HepG2 (cell line): ENCODE data around the gene OTULINL. TPM values are rescaled to one million over a fixed set of nuclear protein-coding genes. Genes with fewer than 3 reads are reported as not detected.

Experiments used
- ATAC-seq: fragments of 200-7000 bp; cut with Tn5 transposase; 3 replicates; pipeline ENCODE4 v1.9.1; 2020; ENCODE audit warnings: mild to moderate bottlenecking, moderate library complexity
- BruUV-seq: library from RNA; stranded (reverse); fragments of 400-500 nt; replicated peaks from 2 replicates; lab custom pipeline; 2021; lab: Mats Ljungman, UMichigan
- CTCF ChIA-PET: fragments of 300-600 bp; formaldehyde crosslinking; extraction: SDS; loops from one replicate; lab custom pipeline; 2021; ENCODE audit warnings: low total read pairs, inconsistent platforms, low intra/inter-chr PET ratio; lab: Yijun Ruan, JAX
- POLR2A ChIA-PET: fragments of 350-600 bp; sonication (Branson Sonifier 250); formaldehyde crosslinking; loops from one replicate; lab custom pipeline; 2020; ENCODE audit warnings: antibody characterized with exemption, inconsistent platforms; lab: Yijun Ruan, JAX
- DNase-seq: peaks from one replicate; pipeline ENCODE4 v3.0.0-alpha.2; 2015; ENCODE audit warnings: low spot score
- FAIRE-seq: peaks from 3 replicates; lab custom pipeline; 2011; peaks lifted over from hg19 to GRCh38; lab: Jason Lieb, UNC
- H2AFZ ChIP-seq: one replicate; pipeline ENCODE4 v1.6.1; 2011; ENCODE audit warnings: low read length, inconsistent platforms
- H3K27ac ChIP-seq: fragments of 300-600 bp; 3 replicates; pipeline ENCODE4 v1.8.0; 2011; ENCODE audit warnings: mixed run types, mild to moderate bottlenecking, mixed read lengths, low read length, inconsistent platforms; ENCODE audit not compliant: insufficient read depth; ENCODE audit errors: extremely low read length
- H3K27me3 ChIP-seq, 2 experiments: fragments of 200-600 bp in 1 of 2; 2 replicates in 1 of 2; 3 replicates in 1 of 2; pipeline versions ENCODE4 v1.6.0 to v1.8.0; 2011; ENCODE audit warnings: low read length in 2 of 2, mild to moderate bottlenecking in 2 of 2, moderate library complexity in 2 of 2, inconsistent platforms in 1 of 2; ENCODE audit not compliant: insufficient read depth in 2 of 2, control insufficient read depth in 1 of 2
- H3K36me3 ChIP-seq, 2 experiments: fragments of 200-600 bp in 1 of 2; replicated peaks in 1 of 2; 2 replicates in 1 of 2; 3 replicates in 1 of 2; pipeline versions ENCODE4 v1.5.1 to v1.8.0; 2011; ENCODE audit warnings: low read length in 2 of 2, inconsistent platforms in 1 of 2; ENCODE audit not compliant: insufficient read depth in 2 of 2, control insufficient read depth in 1 of 2
- H3K4me1 ChIP-seq: 2 replicates; pipeline ENCODE4 v1.5.1; 2012; ENCODE audit warnings: low read length, inconsistent platforms; ENCODE audit not compliant: insufficient read depth
- H3K4me2 ChIP-seq: 2 replicates; pipeline ENCODE4 v1.6.0; 2011; ENCODE audit warnings: low read depth, low read length, inconsistent platforms
- H3K4me3 ChIP-seq, 3 experiments: fragments of 200-600 bp in 1 of 3; sonication (generic), shearing (Covaris generic) in 1 of 3; replicated peaks in 1 of 3; 2 replicates each; pipeline ENCODE4 v1.5.1; 2011 to 2016; ENCODE audit warnings: low read length in 3 of 3, inconsistent platforms in 2 of 3, low read depth in 2 of 3, mild to moderate bottlenecking in 2 of 3, control low read depth in 1 of 3, mixed read lengths in 1 of 3; ENCODE audit not compliant: insufficient read depth in 1 of 3
- H3K79me2 ChIP-seq: one replicate; pipeline ENCODE4 v1.6.1; 2011; ENCODE audit warnings: low read length, inconsistent platforms; ENCODE audit not compliant: insufficient read depth
- H3K9ac ChIP-seq: 2 replicates; pipeline ENCODE4 v1.6.0; 2011; ENCODE audit warnings: mild to moderate bottlenecking, low read depth, low read length, inconsistent platforms; ENCODE audit not compliant: insufficient read depth
- H3K9me3 ChIP-seq: 2 replicates; pipeline ENCODE4 v1.5.1; 2012; ENCODE audit warnings: mild to moderate bottlenecking, low read length
- H4K20me1 ChIP-seq: 2 replicates; pipeline ENCODE4 v1.6.0; 2011; ENCODE audit warnings: inconsistent platforms, mild to moderate bottlenecking, low read length, moderate library complexity; ENCODE audit not compliant: insufficient read depth
- AHR ChIP-seq: IDR thresholded peaks from 2 replicates; pipeline ENCODE4 v1.6.1; 2018; ENCODE audit warnings: missing genetic modification reagents, missing compliant biosample characterization
- CEBPZ ChIP-seq: IDR thresholded peaks from 2 replicates; pipeline ENCODE4 v1.6.1; 2012; ENCODE audit warnings: low read length, improper control_type of control experiment
- EZH2 ChIP-seq: conservative IDR thresholded peaks from 2 replicates; pipeline ENCODE4 v1.6.1; 2012; ENCODE audit warnings: mild to moderate bottlenecking, low read depth, low read length, moderate library complexity
- KDM5A ChIP-seq: fragments of 200-600 bp; sonication (generic); IDR thresholded peaks from 2 replicates; pipeline ENCODE4 v1.7.0; 2018; ENCODE audit warnings: antibody characterized with exemption, mild to moderate bottlenecking, low read length, borderline replicate concordance
- LCORL ChIP-seq, 2 experiments: fragments of 450-650 bp in 1 of 2; sonication (generic) in 1 of 2; formaldehyde crosslinking in 1 of 2; IDR thresholded peaks; 2 replicates each; pipeline versions ENCODE4 v1.5.0 to v1.6.1; 2017 to 2020; ENCODE audit warnings: antibody characterized with exemption in 1 of 2, missing genetic modification reagents in 1 of 2
- SMC3 ChIP-seq: IDR thresholded peaks from 2 replicates; pipeline ENCODE4 v1.6.1; 2011; ENCODE audit warnings: low read length, improper control_type of control experiment
- TARDBP ChIP-seq: sonication (generic); formaldehyde crosslinking; IDR thresholded peaks from 2 replicates; pipeline ENCODE4 v1.8.0; 2022; ENCODE audit warnings: mild to moderate bottlenecking, missing genetic modification reagents
- ZSCAN9 ChIP-seq: IDR thresholded peaks from 2 replicates; pipeline ENCODE4 v1.6.1; 2016; ENCODE audit warnings: borderline replicate concordance
- WGBS: methylation state at CpG from one replicate; pipeline ENCODE4 v1.1.6; 2017; ENCODE audit warnings: low lambda C conversion rate; 5-methylcytosine and 5-hydroxymethylcytosine counted together
- in situ Hi-C: cut with HindIII; loops from 2 replicates; pipeline ENCODE4 v1.10.0; 2017; ENCODE audit warnings: low pct_unique_long_range_greater_than_20kb; ENCODE audit not compliant: extremely low pct_ligation_motif_present
- intact Hi-C: fragments of 100-400 bp; cut with micrococcal nuclease; formaldehyde crosslinking; loops from one replicate; pipeline ENCODE4 v1.10.0; 2022; ENCODE audit not compliant: unreplicated experiment
- polyA plus RNA-seq, 8 experiments: library from polyadenylated mRNA; depleted of rRNA in 3 of 8; stranded (reverse) in 7 of 8; unstranded in 1 of 8; fragments of >200 nt; fragmentation: Illumina TruSeq in 4 of 8; extraction: Trizol in 4 of 8; gene quantifications; 2 replicates each; pipeline versions ENCODE4 v1.2.1 to v1.2.3, GENCODE V29; 2011 to 2016; ENCODE audit warnings: low read depth in 4 of 8, missing spikeins in 1 of 8, mixed read lengths in 1 of 8; ENCODE audit not compliant: insufficient read depth in 1 of 8
- total RNA-seq, 5 experiments: library from RNA; depleted of rRNA; stranded (reverse); fragments of >200 nt; fragmentation: Illumina TruSeq; extraction: Trizol; gene quantifications; 2 replicates each; pipeline ENCODE4 v1.2.3, GENCODE V29; 2016; ENCODE audit warnings: low read depth in 1 of 5
- TF ChIP-seq, protein P1 (sequence below): sonication (generic); formaldehyde crosslinking; IDR thresholded peaks from 2 replicates; pipeline ENCODE4 v1.8.0; 2022; ENCODE audit warnings: mild to moderate bottlenecking, missing genetic modification reagents
- TF ChIP-seq, protein P2 (sequence below): sonication (generic); formaldehyde crosslinking; conservative IDR thresholded peaks from 2 replicates; pipeline ENCODE4 v1.8.0; 2022; ENCODE audit warnings: missing genetic modification reagents

OTULINL gene
- total and polyA plus RNA-seq, 2 of the 13 experiments (the other 11 are each of a cell fraction or from before 2014, with no cell fraction given) = 0.04 to 0.40 TPM

DNA sequence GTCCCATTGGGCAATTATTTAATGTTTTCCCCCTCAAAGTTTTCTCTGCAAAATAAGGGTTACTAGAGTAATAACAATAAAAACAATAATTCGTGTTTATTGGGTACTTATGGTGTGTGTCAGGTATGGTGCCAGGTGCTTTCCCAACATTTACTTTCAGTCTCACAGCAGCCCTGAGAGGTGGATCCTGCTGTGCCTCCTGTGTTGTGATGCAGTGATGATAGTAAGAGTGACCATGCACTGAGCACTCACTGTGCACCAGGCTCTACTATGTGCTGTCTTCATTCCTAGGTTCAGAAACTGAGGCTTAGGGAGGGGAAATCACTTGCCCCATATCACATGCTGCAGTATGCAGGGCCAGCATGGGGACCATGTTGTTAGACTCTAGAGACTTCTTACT is 15.5 kb downstream of the OTULINL start (continued):
- no peak for TF ChIP-seq TARDBP (CRISPR knock-in tag)
- TF ChIP-seq CEBPZ = no peak
- no peak for TF ChIP-seq EZH2
- no peak for TF ChIP-seq SMC3
- TF ChIP-seq, protein P1, sequence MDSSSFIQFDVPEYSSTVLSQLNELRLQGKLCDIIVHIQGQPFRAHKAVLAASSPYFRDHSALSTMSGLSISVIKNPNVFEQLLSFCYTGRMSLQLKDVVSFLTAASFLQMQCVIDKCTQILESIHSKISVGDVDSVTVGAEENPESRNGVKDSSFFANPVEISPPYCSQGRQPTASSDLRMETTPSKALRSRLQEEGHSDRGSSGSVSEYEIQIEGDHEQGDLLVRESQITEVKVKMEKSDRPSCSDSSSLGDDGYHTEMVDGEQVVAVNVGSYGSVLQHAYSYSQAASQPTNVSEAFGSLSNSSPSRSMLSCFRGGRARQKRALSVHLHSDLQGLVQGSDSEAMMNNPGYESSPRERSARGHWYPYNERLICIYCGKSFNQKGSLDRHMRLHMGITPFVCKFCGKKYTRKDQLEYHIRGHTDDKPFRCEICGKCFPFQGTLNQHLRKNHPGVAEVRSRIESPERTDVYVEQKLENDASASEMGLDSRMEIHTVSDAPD = no peak
- no peak for TF ChIP-seq ZSCAN9 (CRISPR knock-in tag)
- no peak for TF ChIP-seq AHR (CRISPR knock-in tag)
- TF ChIP-seq, all 625 proteins: peak for 0

DNA sequence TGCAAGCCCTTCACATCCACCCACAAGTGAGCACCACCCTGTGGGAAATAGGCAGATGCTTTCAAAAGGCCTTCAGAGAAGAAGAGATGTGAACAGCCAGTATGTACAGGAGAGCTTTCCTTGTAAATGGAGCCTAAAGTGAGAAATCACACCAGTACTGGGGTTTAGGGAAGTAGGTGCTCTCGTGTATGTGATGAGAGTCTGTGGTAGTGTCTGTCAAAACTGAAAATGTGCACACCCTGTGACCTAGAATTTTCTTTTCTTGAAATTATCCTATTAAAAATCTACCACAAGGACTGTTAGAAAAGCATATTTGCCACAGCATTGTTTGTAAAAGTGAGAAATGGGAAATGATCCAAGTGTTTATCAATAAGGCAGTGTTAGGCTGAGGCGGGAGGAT is 16.6 kb downstream of the OTULINL start:
- Histone ChIP-seq H3K9me3 (no peaks in the 10 kb centered on the region), H2AFZ (no peak overlapping the region), H3K4me1 (no peaks in the 10 kb centered on the region), H3K4me2 (no peak overlapping the region), H3K27me3 (no peaks in the 10 kb centered on the region), H3K9ac (no peak overlapping the region), H3K79me2 (no peaks in the 10 kb centered on the region), H3K27ac (no peak overlapping the region), H3K36me3 (no peaks in the 10 kb centered on the region), H3K4me3 (no peak overlapping the region)
- no peak for ATAC-seq
- WGBS = 25% methylated on average over 2 of the region's 2 CpGs
- no peak for DNase-seq
- CTCF ChIA-PET = no interaction called here
- intact Hi-C loops = no loop called here
- BruUV-seq = no TSS peak
- FAIRE-seq = no peak
- TF ChIP-seq, protein P2, sequence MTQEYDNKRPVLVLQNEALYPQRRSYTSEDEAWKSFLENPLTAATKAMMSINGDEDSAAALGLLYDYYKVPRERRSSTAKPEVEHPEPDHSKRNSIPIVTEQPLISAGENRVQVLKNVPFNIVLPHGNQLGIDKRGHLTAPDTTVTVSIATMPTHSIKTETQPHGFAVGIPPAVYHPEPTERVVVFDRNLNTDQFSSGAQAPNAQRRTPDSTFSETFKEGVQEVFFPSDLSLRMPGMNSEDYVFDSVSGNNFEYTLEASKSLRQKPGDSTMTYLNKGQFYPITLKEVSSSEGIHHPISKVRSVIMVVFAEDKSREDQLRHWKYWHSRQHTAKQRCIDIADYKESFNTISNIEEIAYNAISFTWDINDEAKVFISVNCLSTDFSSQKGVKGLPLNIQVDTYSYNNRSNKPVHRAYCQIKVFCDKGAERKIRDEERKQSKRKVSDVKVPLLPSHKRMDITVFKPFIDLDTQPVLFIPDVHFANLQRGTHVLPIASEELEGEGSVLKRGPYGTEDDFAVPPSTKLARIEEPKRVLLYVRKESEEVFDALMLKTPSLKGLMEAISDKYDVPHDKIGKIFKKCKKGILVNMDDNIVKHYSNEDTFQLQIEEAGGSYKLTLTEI (CRISPR knock-in tag) = no peak
- TF ChIP-seq LCORL (IDR thresholded peaks at IDR 0.05) (no peak), LCORL (CRISPR knock-in tag; IDR thresholded peaks at IDR 0.05) (no peak), KDM5A (no peak)
- TF ChIP-seq, all 625 proteins: peak for 0
- in situ Hi-C loops = no loop called here
- POLR2A ChIA-PET = no interaction called here
- no peaks in the 10 kb centered on the region for H4K20me1 ChIP-seq
